NCI-H226 (cell line): Measurements from ENCODE around the gene KLHL11.

Source experiments
- DNase-seq: peaks from one replicate; pipeline ENCODE4 v3.0.0-alpha.2; 2015

Gene KLHL11, protein sequence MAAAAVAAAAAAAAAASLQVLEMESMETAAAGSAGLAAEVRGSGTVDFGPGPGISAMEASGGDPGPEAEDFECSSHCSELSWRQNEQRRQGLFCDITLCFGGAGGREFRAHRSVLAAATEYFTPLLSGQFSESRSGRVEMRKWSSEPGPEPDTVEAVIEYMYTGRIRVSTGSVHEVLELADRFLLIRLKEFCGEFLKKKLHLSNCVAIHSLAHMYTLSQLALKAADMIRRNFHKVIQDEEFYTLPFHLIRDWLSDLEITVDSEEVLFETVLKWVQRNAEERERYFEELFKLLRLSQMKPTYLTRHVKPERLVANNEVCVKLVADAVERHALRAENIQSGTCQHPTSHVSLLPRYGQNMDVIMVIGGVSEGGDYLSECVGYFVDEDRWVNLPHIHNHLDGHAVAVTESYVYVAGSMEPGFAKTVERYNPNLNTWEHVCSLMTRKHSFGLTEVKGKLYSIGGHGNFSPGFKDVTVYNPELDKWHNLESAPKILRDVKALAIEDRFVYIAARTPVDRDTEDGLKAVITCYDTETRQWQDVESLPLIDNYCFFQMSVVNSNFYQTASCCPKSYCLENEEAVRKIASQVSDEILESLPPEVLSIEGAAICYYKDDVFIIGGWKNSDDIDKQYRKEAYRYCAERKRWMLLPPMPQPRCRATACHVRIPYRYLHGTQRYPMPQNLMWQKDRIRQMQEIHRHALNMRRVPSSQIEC

DNA sequence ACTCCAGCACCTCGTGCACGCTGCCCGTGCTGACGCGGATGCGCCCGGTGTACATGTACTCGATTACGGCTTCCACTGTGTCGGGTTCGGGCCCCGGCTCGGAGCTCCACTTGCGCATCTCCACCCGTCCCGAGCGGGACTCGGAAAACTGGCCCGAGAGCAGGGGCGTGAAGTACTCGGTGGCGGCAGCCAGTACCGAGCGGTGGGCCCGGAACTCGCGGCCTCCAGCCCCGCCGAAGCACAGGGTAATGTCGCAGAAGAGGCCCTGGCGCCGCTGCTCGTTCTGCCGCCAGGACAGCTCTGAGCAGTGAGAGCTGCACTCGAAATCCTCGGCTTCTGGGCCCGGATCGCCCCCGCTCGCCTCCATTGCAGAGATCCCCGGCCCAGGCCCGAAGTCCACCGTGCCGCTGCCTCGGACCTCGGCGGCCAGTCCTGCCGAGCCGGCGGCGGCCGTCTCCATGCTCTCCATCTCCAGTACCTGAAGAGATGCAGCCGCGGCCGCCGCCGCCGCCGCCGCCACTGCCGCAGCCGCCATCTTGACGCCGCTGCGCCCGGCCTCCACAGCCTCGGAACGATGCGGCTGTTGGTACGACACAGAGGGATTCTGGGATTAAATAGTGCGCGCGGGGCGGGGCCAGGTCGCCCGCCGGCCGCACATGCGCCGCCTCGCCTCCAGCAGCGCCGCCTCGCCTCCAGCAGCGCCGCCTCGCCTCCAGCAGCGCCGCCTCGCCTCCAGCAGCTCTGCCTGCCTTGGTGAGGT, at the start of gene KLHL11:
TSS of gene KLHL11 (minus strand) at position 588 of the 760 bp plus-strand sequence. CDS start at position 535, 53 bp downstream.
- DNase-seq: peak; percentile 82

DNA sequence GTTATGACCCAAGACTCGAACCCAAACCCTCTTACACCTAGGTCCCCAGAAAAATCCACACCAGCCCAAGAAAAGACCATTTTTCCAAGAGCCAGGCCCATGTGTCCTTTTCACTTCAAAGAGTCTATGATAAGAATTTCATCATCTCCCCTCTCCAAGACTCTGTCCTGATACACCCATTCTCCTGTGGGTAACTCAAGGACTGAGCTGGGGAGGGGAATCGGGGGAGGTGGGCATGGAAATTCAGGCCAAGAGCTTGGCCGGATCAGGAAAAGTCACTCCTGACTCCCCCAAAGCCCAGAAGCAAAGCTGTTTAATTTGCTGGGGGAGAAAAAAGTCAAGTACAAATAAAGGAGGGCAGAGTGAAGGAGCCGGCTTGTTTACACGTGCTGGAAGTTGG, 49.8 kb upstream of the KLHL11 start:
- no peak for DNase-seq

DNA sequence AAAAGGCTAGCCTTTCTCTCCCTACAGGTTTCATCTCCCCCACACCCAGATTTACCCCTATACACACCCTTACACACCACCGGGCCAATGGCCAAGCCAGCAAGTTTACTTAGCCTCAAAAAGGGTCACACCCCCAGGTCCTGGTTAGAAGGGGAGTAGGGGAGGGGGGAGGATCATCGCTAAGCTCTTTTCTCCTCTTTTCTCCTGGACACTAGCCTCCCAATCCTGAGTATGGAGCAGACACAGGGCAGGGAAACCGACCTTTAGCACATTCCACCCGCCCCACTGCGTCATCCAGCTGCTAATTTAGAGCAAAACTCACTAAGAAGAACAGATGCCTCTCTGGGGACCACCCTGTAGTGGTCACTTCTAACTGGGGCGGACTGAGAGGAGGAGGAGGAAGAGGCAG, 49.1 kb upstream of the KLHL11 start:
- no peak for DNase-seq

DNA sequence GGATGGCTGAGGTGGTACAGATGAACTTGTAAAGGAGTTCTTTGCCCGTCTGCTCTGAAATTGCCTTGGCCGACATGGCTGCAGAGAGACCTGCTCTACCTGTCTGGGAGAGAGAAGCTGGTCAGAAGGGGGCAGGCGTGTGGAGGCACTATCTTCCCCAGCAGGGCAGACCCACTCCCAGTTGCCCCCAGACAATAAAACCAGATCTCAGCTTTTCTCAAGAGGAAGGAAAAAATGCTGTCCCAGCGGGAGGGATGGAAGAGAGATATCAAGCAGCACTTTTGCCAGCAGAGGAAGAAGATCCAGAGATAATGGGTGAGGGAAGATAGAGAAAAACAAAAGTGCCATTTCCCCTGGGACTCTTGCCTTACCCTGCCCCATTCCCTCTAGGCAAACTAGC, 48.6 kb upstream of the KLHL11 start:
- no peak for DNase-seq

DNA sequence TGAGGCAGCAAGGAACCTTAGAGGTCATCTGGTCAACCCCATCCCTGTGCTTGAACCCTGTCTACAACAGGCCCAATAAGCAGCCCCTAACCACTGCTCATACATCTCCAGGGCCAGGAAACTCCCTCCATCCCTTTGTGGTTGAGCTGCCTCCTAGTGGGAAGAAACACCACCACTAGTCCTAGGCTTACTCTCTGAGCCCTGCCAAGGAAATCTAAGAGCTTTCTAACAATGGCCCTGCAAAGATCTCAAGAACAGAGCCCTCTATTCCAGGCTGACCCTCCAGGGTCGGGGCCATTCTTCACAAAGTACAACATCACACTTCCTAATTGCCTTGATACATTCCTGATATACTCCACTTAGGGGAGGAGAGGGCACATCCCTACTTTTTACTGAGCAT, 47.7 kb upstream of the KLHL11 start:
- no peak for DNase-seq

DNA sequence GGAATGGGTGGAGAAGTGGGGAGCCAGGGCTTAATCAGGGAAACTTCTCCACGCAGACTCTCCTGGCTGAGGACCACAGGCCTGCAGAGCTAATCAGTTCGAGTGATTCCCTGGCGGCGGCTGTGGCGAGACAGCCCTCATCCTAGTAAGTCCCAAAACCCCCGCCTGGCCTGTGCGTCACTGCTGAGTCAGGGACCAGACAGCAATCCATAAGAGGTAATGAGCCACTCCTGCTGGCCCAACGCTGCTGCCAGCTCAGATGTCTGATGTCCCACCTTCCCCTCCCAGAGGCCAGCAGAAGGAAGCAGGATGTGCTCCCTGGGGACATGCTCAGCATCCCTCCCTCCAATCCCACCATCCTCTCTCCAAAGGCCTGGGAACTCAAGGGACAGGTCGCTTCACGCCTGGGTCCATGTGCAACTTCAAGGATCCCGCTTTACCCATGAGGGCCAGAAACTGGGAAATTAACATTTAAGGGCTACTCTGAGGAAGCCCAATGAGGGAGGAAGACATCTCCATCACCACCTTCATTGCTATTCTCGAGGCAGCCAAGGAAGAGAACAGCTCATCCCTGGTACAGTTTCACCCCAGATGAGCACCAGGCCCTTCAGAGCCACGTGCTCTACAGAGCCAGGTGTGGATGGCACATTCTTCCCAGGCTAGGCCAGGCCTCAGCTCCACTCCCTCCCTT, 45.6 kb upstream of the KLHL11 start:
- no peak for DNase-seq

DNA sequence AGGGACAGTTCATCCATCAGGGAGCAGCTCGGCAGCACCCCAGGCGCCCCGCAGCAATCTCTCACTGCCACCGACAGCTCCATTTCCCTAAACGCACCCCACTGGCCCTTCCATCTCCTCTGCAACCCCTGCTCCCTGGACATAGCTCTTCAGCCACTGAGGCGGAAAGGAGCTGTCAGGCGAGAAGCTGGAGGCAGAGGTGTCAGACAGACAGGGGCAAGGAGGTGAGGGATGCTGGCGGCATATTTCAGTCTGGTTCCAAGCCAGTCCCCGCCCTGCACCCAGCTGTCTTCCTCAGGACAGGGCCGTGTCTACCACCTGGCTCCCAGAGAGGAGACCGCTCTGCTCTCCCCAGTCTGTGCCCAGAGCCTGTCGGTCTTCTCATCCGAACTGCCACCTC, 43.9 kb upstream of the KLHL11 start:
- DNase-seq: no peak

DNA sequence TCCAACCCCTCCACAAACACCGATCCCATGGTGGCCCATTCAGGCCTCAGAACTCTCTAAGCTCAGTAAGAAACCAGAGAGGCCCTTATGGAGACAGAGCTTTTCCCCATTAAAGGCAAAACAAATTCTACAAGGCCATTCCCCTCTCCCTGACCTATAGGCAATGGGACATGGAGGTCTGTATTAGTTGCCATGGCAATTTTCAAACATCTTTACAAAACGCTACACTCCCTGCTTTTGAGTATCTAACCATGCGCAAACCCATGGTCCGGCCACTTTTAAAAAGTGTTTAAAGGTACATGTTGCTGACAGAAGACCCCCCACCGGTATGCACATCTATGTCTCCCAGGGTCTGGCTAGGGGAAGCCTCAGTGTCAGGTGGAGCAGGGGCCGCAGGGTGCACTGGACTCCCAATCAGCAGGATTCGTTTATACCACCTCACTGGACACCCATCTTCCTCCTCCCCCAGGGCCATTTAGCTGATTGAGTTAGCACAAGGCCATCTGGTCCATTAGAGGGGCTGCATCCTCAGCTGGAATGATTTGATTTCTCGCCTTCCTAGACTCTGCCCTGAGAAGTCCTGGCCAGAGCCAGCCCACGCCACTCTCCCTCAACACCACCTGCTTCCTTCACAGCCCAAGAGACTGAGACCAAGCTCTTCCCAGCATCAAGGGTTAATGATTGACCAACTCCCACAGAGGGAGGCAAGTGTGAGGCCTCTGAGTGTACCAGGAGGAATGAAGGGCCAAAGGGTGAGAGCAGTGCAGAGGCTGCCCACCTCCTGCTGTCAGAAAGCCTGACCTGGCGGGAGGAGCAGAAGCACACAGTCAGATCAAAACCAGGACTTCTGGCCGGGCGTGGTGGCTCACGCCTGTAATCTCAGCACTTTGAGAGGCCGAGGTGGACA, 42.7 kb upstream of the KLHL11 start:
- peak; percentile 28 for DNase-seq

DNA sequence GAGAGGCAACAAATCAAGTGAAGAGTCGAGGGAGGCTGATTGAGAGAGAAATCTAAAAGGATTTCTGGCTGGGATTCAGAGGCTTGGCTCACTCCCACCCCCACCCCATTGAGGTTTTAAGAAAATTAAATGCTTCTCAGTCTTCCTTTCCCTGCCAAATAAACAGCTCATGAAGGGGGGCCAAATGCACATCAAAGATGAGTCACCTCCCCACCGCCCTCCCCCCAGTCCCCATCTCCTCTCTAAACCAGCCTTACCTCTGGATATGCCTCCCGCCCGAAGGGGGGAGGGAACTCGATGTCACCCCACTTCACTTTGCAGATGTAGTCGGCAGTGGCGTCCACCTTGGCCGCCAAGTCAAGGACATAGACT, 41.9 kb upstream of the KLHL11 start:
- DNase-seq: no peak

DNA sequence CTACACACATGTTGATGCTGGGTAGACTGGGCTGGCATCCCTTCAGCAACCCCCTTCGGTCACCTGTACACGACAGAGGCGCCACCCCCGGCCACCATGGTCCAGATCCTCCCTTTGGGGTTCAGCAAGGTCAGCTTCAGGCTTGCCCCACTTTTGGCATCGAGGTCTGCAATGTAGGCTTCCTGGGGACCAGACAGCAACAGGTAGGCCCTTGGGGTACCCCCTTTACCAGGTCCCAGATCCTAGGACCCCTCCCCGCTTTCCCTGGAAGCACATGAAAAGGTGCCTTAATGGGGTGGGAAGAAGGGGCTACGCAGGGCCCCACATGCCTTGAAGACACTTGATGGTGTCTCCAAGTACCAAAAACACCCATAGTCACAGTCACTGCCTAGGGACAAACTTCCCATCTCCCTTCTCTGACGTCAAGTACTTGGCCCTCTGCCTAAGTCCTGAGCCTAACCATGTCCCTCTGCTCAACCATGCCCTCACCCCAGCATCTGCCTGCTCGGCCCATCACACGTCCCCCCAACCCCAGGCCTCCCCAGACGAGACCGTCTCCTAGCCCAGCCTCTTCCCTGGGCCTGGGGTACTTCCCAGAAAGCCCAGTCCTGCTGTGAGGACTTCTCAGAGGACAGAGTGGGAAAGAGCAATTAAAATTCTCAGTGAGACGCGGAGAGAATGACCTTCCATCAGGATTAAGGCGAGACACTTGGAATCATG, 41.4 kb upstream of the KLHL11 start:
- DNase-seq: no peak

DNA sequence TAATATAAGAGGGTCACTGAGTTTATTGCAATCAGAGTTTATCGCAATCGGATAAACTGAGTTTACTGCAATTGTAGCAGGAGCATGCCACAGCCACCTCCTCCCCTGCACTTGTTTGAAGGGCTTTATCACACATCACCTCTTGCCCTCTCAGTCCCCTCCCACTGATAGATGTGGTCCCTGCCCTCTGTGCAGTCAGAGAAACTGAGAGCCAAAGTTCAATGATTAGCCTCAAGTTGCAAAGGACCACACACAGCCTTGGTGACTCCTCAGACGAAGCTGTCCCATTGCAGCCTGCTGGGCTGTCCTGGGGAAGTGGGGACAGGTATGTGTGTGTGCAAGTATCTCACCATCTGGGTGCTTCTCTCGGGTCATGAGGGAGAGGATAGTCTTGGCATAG, 39.9 kb upstream of the KLHL11 start:
- DNase-seq: no peak

DNA sequence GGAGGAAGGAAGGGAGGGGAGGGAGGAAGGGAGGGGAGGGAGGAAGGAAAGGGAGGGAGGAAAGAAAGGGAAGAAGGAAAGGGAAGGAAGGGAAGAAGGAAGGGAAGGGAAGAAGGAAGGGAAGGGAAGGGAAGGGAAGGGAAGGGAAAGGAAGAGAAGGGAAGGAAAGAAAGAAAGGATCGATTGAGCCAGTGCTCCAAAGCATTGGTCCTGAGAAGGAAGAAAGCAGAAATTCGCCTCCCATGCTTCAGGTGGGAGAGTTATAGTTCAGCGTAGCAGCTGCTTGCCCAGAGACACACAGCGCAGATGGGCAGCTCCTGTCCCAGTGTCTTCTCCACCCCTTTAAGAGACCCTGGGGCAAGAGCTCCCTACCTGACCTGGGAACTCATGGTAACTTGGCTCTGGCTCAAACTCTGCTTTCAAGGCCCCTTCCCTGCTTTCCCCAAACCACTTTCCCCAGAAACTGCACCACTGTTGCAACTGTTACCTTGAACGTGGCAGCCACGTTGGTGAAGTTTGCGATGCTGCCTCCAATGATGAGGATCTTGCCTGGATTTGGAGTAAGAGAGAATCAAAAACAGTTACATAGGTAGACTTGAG, 39.1 kb upstream of the KLHL11 start:
- DNase-seq: no peak

DNA sequence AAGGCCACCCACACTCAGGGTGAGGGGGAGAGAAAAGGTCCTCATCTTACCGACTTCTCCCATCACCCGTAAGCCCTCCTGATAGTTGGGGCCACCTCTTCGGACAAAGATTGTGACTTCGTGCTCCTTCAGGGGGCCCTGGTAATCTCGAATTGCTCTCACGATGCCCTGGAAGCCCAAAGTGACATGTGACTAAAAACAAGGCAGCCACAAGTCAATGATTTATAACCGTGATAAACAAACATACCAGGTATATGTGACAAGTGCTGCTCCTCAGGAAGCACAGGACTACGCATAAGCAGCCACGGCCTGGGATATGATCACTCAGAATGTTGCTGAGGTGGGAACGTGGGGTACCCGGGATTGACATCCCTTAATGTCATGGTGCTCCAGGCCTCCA, 36.4 kb upstream of the KLHL11 start:
- no peak for DNase-seq

DNA sequence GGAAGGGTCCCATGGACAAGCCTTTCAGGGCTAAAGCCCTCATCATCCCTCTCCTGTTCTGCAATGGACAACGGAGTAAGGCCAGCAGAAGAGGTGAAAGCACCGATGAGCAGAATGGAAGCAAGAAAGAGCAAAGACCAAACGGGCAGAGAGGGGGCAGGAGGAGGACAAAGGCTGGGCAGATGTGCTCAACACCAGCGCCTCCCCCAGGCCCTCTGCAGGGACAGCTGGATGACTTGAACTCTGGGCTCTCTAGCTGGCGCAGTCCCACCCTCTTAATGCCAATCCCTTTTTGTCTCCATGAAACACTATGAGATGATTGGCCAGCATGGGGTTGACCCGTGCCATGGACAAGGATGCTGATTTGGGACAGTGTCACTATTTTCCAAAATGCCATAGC, 31.5 kb upstream of the KLHL11 start:
- no peak for DNase-seq

DNA sequence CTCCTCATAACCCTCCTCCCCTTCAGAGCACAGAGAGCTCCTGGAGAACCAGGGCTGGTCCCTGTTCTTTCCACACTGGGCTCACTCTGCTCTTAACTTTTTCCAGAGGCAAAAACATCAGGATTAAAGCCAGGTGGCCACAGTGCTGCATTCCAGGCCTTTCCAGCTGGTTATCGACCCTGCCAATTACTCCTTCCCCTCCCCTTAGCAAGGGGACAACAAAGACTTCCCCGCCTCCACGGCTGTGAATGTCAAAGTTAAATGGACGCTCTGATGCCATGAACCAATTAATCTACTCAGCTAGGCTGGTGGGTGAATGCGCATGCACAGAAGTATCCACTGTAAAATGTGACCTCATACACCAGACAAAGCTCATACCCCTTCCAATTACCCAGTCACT, 30.4 kb upstream of the KLHL11 start:
- no peak for DNase-seq

DNA sequence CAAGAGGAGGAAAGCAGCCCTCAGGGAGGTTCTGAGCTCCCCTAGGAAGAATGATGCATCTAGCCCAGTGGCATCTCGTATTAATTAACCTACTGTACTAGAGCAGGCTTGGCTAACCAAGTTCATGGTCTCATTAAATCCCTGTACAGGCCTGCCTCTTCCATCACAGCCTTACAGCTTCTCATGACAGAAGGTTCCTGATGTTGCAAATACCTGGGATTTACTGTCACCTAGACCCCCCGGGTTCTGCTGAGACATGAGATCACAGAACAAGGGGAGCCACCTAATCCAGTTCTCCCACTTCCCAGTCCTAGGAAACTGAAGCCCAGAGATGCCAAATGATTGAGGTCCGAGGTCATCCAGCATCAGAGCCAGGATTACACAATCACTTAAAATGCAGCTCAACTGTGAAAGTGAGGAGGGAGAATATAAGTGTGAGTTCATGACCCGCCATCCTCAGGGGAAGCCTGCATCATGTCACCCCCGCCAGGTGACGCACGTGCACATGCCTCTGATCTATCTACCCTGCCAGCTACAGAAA, 29.6 kb upstream of the KLHL11 start:
- DNase-seq: no peak

DNA sequence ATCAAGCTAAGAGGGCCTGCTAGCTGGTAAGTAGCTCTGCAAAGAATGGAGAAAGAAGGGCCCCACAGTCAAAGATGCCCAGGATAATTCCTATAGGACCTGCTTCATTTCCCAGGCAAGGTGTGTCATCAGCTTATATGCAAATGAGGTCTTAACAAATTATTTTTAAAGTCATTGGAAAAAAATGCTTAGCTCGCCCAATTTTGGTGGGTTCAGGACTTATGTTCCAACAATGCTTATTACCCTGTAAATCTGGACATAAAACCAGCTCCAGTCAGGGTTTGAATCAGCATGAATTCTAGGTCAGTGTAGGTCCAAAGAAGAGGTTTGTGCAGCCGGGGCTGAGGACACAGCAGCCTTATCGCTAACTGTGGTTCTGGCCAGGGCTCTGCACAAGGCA, 28.2 kb upstream of the KLHL11 start:
- DNase-seq: no peak

DNA sequence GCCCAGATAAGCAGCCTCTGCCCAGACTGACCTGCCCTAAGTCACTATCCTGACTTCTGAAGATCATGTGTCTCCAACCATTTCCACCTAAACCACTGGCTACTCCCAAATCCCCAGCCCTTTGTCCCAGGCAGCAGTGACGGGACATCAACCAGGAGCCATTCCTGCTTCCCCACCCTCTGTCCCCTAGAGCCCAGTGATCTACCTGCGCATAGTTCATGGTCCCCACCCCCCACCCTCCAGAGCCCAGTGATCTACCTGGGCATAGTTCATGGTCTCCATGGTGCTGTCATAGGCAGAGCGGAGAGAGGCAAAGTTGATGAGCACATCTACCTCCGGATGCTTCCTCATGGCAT, 26.8 kb upstream of the KLHL11 start:
- no peak for DNase-seq

DNA sequence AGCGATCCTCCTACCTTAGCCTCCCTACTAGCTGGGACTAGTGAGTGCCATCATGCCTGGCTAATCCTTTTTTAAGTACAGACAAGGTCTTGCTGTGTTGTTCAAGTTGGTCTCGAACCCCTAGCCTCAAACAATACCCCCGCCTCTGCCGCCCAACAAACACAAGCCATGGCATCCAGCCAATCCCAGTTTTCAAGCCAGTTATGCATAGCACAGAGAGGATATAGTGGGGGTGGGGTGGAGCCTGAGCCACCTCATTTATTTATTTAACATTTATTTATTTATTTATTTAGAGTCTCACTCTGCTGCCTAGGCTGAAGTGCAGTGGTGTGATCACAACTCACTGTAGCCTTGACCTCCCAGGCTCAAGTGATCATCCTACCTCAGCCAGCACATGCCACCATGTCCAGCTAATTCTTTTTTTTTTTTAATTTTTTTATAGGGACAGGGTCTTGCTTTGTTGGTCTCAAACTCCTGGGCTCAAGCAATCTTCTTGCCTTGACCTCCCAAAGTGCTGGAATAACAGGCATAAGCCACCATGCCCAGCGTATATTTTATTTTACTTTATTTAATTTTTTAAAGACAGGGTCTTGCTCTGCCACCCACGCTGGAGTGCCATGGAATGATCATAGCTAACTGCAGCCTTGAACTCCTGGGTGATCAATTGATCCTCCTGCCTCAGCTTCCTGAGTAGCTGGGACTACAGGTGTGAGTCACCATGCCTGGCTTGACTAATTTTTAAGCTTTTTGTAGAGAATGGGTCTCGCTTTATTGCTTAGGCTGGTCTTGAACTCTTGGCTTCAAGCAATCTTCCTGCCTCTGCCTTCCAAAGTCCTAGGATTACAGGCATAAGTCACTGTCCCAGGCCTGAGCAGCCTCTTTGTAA, 26.2 kb upstream of the KLHL11 start:
- DNase-seq: no peak
